GM12878 (cell line): Measurements from ENCODE around the gene RPP30. TPM values are rescaled to one million over a fixed set of nuclear protein-coding genes. Genes with fewer than 3 reads are reported as not detected.
"Not testable (repeated sequence)": the region's sequence is repeated elsewhere in the genome, so short reads cannot be mapped to it uniquely, and the experiment has no call there.

Experiments used
- ATAC-seq: fragments of 200-7000 bp; cut with Tn5 transposase; 3 replicates; pipeline ENCODE4 v1.9.1; 2020; ENCODE audit warnings: mild to moderate bottlenecking, moderate library complexity
- BruUV-seq: library from RNA; stranded (reverse); fragments of 400-500 nt; replicated peaks from 2 replicates; lab custom pipeline; 2021; lab: Mats Ljungman, UMichigan
- CTCF ChIA-PET: fragments of 300-600 bp; sonication (Branson Sonifier 250); formaldehyde crosslinking; extraction: SDS; loops from one replicate; lab custom pipeline; 2021; ENCODE audit warnings: inconsistent platforms; lab: Yijun Ruan, JAX
- POLR2A ChIA-PET: fragments of 350-600 bp; formaldehyde crosslinking; extraction: SDS; loops from one replicate; lab custom pipeline; 2021; ENCODE audit warnings: inconsistent platforms; lab: Charles Lee
- RAD21 ChIA-PET: fragments of 300-600 bp; sonication (Branson Sonifier 250); formaldehyde crosslinking; loops from one replicate; lab custom pipeline; 2023; ENCODE audit warnings: antibody characterized with exemption; ENCODE audit not compliant: unreplicated experiment; lab: Charles Lee
- SMC1A ChIA-PET: fragments of 300-600 bp; sonication (Branson Sonifier 250); formaldehyde crosslinking; loops from one replicate; lab custom pipeline; 2023; ENCODE audit not compliant: unreplicated experiment, uncharacterized antibody; lab: Charles Lee
- DNase-seq: peaks from one replicate; pipeline ENCODE4 v3.0.0-alpha.2; 2011; ENCODE audit warnings: low read depth, low spot score
- FAIRE-seq: peaks from 3 replicates; lab custom pipeline; 2011; peaks lifted over from hg19 to GRCh38; lab: Jason Lieb, UNC
- H2AFZ ChIP-seq: 2 replicates; pipeline ENCODE4 v1.6.0; 2011; ENCODE audit warnings: low read depth, low read length, control low read depth; ENCODE audit not compliant: control insufficient read depth
- H3K27ac ChIP-seq: 2 replicates; pipeline ENCODE4 v1.5.1; 2011; ENCODE audit warnings: control low read depth; ENCODE audit not compliant: control insufficient read depth, insufficient read depth
- H3K27me3 ChIP-seq, 2 experiments: replicated peaks in 1 of 2; 2 replicates each; pipeline versions ENCODE4 v1.6.0 to v1.6.1; 2011; ENCODE audit warnings: low read length in 1 of 2; ENCODE audit not compliant: control insufficient read depth in 2 of 2, insufficient read depth in 2 of 2
- H3K36me3 ChIP-seq, 2 experiments: 2 replicates each; pipeline ENCODE4 v1.5.1; 2011; ENCODE audit warnings: low read length in 1 of 2; ENCODE audit not compliant: control insufficient read depth in 2 of 2, insufficient read depth in 2 of 2
- H3K4me1 ChIP-seq: 2 replicates; pipeline ENCODE4 v1.6.1; 2011; ENCODE audit warnings: mild to moderate bottlenecking, low read length, moderate library complexity, mixed read lengths; ENCODE audit not compliant: control insufficient read depth, insufficient read depth
- H3K4me2 ChIP-seq: 2 replicates; pipeline ENCODE4 v1.6.0; 2011; ENCODE audit warnings: control low read depth; ENCODE audit not compliant: control insufficient read depth, insufficient read depth
- H3K4me3 ChIP-seq: fragments of 200-600 bp; sonication (generic); 2 replicates; pipeline ENCODE4 v1.5.1; 2016
- H3K79me2 ChIP-seq: 2 replicates; pipeline ENCODE4 v1.6.0; 2011; ENCODE audit warnings: low read length; ENCODE audit not compliant: control insufficient read depth, insufficient read depth
- H3K9ac ChIP-seq: 2 replicates; pipeline ENCODE4 v1.8.0; 2011; ENCODE audit warnings: low read length, control low read depth, mixed read lengths; ENCODE audit not compliant: control insufficient read depth, insufficient read depth
- H3K9me3 ChIP-seq: replicated peaks from 3 replicates; pipeline ENCODE4 v1.5.1; 2011; ENCODE audit warnings: mild to moderate bottlenecking, low read length; ENCODE audit not compliant: control insufficient read depth, insufficient read depth
- H4K20me1 ChIP-seq: 2 replicates; pipeline ENCODE4 v1.6.0; 2011; ENCODE audit not compliant: control insufficient read depth, insufficient read depth
- ATF3 ChIP-seq: IDR thresholded peaks from 2 replicates; pipeline ENCODE4 v1.6.1; 2011; ENCODE audit warnings: low read depth, mild to moderate bottlenecking, low read length, moderate library complexity, borderline replicate concordance; ENCODE audit errors: extremely low read depth
- BMI1 ChIP-seq: fragments of 450-650 bp; IDR thresholded peaks from 2 replicates; pipeline ENCODE4 v1.6.1; 2016; ENCODE audit warnings: mild to moderate bottlenecking, moderate library complexity, borderline replicate concordance
- CHD2 ChIP-seq: IDR thresholded peaks from 2 replicates; pipeline ENCODE4 v1.6.1; 2011; ENCODE audit warnings: low read depth, low read length, improper control_type of control experiment, borderline replicate concordance
- EED ChIP-seq: sonication (generic); IDR thresholded peaks from 2 replicates; pipeline ENCODE4 v1.6.1; 2016; ENCODE audit warnings: antibody characterized with exemption, low read depth
- IKZF1 ChIP-seq: fragments of 450-650 bp; conservative IDR thresholded peaks from 2 replicates; pipeline ENCODE4 v1.6.1; 2017; ENCODE audit warnings: antibody characterized with exemption, mild to moderate bottlenecking
- KDM1A ChIP-seq: fragments of 200-600 bp; sonication (generic); IDR thresholded peaks from 2 replicates; pipeline ENCODE4 v1.6.1; 2016; ENCODE audit warnings: borderline replicate concordance
- RB1 ChIP-seq: fragments of 450-650 bp; formaldehyde crosslinking; IDR thresholded peaks from 2 replicates; pipeline ENCODE4 v1.6.1; 2017; ENCODE audit warnings: mild to moderate bottlenecking, borderline replicate concordance
- SIX5 ChIP-seq: IDR thresholded peaks from 2 replicates; pipeline ENCODE4 v1.6.1; 2011; ENCODE audit warnings: mild to moderate bottlenecking, low read depth, low read length, moderate library complexity; ENCODE audit not compliant: severe bottlenecking
- SMARCA5 ChIP-seq: fragments of 450-650 bp; IDR thresholded peaks from 2 replicates; pipeline ENCODE4 v1.6.1; 2017; ENCODE audit warnings: mild to moderate bottlenecking
- SMC3 ChIP-seq: IDR thresholded peaks from 2 replicates; pipeline ENCODE4 v1.6.1; 2011; ENCODE audit warnings: low read length, improper control_type of control experiment, borderline replicate concordance
- YBX1 ChIP-seq: fragments of 450-650 bp; IDR thresholded peaks from 2 replicates; pipeline ENCODE4 v1.6.1; 2016; ENCODE audit warnings: antibody characterized with exemption
- WGBS: methylation state at CpG from one replicate; pipeline ENCODE4 v1.1.6; 2016; ENCODE audit warnings: low lambda C conversion rate; ENCODE audit not compliant: insufficient replicate concordance, insufficient coverage; ENCODE audit errors: missing lambda C conversion rate; 5-methylcytosine and 5-hydroxymethylcytosine counted together
- in situ Hi-C: fragments of 300-500 bp; cut with MboI; formaldehyde crosslinking; loops from 9 replicates; pipeline ENCODE4 v1.14.3; 2018; ENCODE audit warnings: mixed read lengths
- intact Hi-C: fragments of 100-400 bp; cut with micrococcal nuclease; formaldehyde crosslinking; loops from one replicate; pipeline ENCODE4 v1.14.2; 2022; ENCODE audit not compliant: unreplicated experiment
- polyA plus RNA-seq, 11 experiments: library from polyadenylated mRNA; depleted of rRNA in 4 of 11; unstranded in 6 of 11; stranded (reverse) in 5 of 11; fragments of >200 nt; fragmentation: Nextera tagmentation in 4 of 11; fragmentation: Illumina TruSeq in 1 of 11; extraction: Ambion mirVana in 4 of 11; extraction: Trizol in 1 of 11; gene quantifications; 1 replicate in 1 of 11; 2 replicates in 10 of 11; pipeline versions ENCODE4 v1.2.1 to v1.2.3, GENCODE V29; 2011 to 2016; ENCODE audit warnings: inconsistent platforms in 2 of 11, missing spikeins in 2 of 11, low read depth in 1 of 11
- total RNA-seq, 4 experiments: library from RNA; depleted of rRNA in 3 of 4; stranded (reverse); fragments of >200 nt in 3 of 4; fragmentation: Illumina TruSeq in 1 of 4; extraction: Trizol in 1 of 4; gene quantifications; 2 replicates each; pipeline versions ENCODE4 v1.2.1 to v1.2.3, GENCODE V29; 2013 to 2021
- TF ChIP-seq, protein P1 (sequence below): fragments of 450-650 bp; IDR thresholded peaks from 2 replicates; pipeline ENCODE4 v1.6.1; 2017; ENCODE audit warnings: mild to moderate bottlenecking, moderate library complexity

The RPP30 gene
- total and polyA plus RNA-seq, 10 of the 15 experiments (the other 5 are each of a cell fraction or from before 2014, with no cell fraction given): 48.0 to 208 (median 72.6) TPM

GRCh38 chr10:90893190-90893589 is 21.4 kb downstream of the RPP30 start:
- FAIRE-seq: no peak
- ChIA-PET SMC1A (interaction anchor here (0.8 to 1.7 kb wide), 3 partner anchors 14 to 359 kb away, joined by 3 read pairs; no protein-coding TSS in a partner anchor), POLR2A (no interaction called here), CTCF (interaction anchor here (1.0 to 1.5 kb wide), 3 partner anchors 13 to 332 kb away, joined by 3 to 7 read pairs (median 3); no protein-coding TSS in a partner anchor), RAD21 (interaction anchor here (1.0 kb wide), 1 partner anchor 1020 kb away, joined by 3 read pairs; no protein-coding TSS in a partner anchor)
- Histone ChIP-seq H3K9me3 (no peaks in the 10 kb centered on the region), H3K4me2 (no peak overlapping the region), H4K20me1 (no peaks in the 10 kb centered on the region), H3K4me3 (no peak overlapping the region), H3K79me2 (no peaks in the 10 kb centered on the region), H3K27ac (no peak overlapping the region), H3K4me1 (no peaks in the 10 kb centered on the region), H2AFZ (no peak overlapping the region), H3K9ac (no peak overlapping the region), H3K36me3 (peaks cover 7 to 37% of the 10 kb centered on the region in 2 experiments), H3K27me3 (no peaks in the 10 kb centered on the region)
- 98% methylated on average over 3 of the region's 3 CpGs for WGBS
- no peak for ATAC-seq
- in situ Hi-C loops (loop anchor here (25.0 kb wide), 1 partner anchor 1019 kb away; the partner anchor contains the start of genes BTAF1 and FGFBP3), intact Hi-C loops (no loop called here)
- no peak for TF ChIP-seq BMI1
- TF ChIP-seq SMARCA5: no peak
- no peak for TF ChIP-seq KDM1A
- no peak for TF ChIP-seq CHD2
- TF ChIP-seq EED: no peak
- TF ChIP-seq YBX1: no peak
- no peak for TF ChIP-seq SIX5
- no peak for TF ChIP-seq ATF3
- no peak for TF ChIP-seq IKZF1
- no peak for TF ChIP-seq RB1
- TF ChIP-seq, protein P1, sequence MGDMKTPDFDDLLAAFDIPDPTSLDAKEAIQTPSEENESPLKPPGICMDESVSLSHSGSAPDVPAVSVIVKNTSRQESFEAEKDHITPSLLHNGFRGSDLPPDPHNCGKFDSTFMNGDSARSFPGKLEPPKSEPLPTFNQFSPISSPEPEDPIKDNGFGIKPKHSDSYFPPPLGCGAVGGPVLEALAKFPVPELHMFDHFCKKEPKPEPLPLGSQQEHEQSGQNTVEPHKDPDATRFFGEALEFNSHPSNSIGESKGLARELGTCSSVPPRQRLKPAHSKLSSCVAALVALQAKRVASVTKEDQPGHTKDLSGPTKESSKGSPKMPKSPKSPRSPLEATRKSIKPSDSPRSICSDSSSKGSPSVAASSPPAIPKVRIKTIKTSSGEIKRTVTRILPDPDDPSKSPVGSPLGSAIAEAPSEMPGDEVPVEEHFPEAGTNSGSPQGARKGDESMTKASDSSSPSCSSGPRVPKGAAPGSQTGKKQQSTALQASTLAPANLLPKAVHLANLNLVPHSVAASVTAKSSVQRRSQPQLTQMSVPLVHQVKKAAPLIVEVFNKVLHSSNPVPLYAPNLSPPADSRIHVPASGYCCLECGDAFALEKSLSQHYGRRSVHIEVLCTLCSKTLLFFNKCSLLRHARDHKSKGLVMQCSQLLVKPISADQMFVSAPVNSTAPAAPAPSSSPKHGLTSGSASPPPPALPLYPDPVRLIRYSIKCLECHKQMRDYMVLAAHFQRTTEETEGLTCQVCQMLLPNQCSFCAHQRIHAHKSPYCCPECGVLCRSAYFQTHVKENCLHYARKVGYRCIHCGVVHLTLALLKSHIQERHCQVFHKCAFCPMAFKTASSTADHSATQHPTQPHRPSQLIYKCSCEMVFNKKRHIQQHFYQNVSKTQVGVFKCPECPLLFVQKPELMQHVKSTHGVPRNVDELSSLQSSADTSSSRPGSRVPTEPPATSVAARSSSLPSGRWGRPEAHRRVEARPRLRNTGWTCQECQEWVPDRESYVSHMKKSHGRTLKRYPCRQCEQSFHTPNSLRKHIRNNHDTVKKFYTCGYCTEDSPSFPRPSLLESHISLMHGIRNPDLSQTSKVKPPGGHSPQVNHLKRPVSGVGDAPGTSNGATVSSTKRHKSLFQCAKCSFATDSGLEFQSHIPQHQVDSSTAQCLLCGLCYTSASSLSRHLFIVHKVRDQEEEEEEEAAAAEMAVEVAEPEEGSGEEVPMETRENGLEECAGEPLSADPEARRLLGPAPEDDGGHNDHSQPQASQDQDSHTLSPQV: no peak
- no peak for TF ChIP-seq SMC3
- DNase-seq: no peak
- no TSS peak for BruUV-seq

GRCh38 chr10:90896916-90897315 is 25.1 kb downstream of the RPP30 start:
- in situ Hi-C loops: loop anchor here (25.0 kb wide), 1 partner anchor 1015 kb away; the partner anchor contains the start of genes BTAF1 and FGFBP3
- WGBS: 53% methylated on average over 2 of the region's 2 CpGs
- peaks cover 3 to 25% of the 10 kb centered on the region in 2 experiments for H3K36me3 ChIP-seq
- ChIA-PET RAD21 (interaction anchor here (1.0 to 1.6 kb wide), 3 partner anchors 15 to 354 kb away, joined by 3 to 7 read pairs (median 3); no protein-coding TSS in a partner anchor), CTCF (interaction anchor here (0.9 to 1.3 kb wide), 6 partner anchors 15 to 399 kb away, joined by 3 to 5 read pairs (median 4); partner anchors contain the start of gene RPP30), SMC1A (interaction anchor here (1.0 to 1.4 kb wide), 2 partner anchors 12 to 354 kb away, joined by 4 read pairs; no protein-coding TSS in a partner anchor)
- H3K79me2 ChIP-seq, FAIRE-seq, H3K9me3 ChIP-seq, DNase-seq, H3K4me3 ChIP-seq, H4K20me1 ChIP-seq, intact Hi-C loops, H2AFZ ChIP-seq, H3K4me1 ChIP-seq, H3K9ac ChIP-seq, BruUV-seq, POLR2A ChIA-PET, H3K4me2 ChIP-seq, H3K27ac ChIP-seq, H3K27me3 ChIP-seq: not testable (repeated sequence)
- ATAC-seq: peak; percentile 37; the same call in 2 of the 3 replicates
